Measurements from ENCODE around the gene IFNGR2. TPM values are rescaled to one million over a fixed set of nuclear protein-coding genes. Genes with fewer than 3 reads are reported as not detected.

Gene IFNGR2
- total and polyA plus RNA-seq, 2 of the 4 experiments (the other 2 are of a cell fraction): 66.0 to 73.8 TPM

DNA sequence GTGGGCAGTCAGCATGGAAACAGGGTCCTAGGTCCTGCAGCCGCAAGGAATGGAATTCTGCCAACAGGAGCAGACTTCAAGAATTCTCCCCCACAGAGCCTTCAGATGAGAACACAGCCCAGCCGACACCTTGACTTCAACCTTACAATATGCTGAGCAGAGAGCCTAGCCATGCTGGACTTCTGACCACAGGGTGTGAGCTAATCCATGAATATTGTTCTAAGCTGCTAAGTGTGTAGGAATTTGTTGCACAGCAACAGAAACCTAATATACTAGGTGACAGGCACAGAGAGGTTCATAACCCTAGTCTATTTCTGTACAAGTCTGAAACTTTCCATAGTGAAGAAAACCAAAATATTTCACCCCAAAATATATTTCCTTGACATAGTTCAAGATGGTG is 32.9 kb upstream of the IFNGR2 start:
- intact Hi-C loops (cut with micrococcal nuclease): loop anchor here (5.0 kb wide), 1 partner anchor 33 kb away; no protein-coding TSS in a partner anchor
- Histone ChIP-seq H3K4me3 (ENCODE audit: insufficient read depth, low read depth, low read length) (no peak overlapping the region), H2BK20ac (ENCODE audit: low read depth, low read length) (no peak overlapping the region), H4K91ac (ENCODE audit: insufficient read depth, low read depth, low read length) (no peak overlapping the region), H4K20me1 (ENCODE audit: insufficient read depth, low read length) (no peaks in the 10 kb centered on the region), H2BK5ac (ENCODE audit: low read depth, low read length, poor library complexity, severe bottlenecking) (no peak overlapping the region), H3K27ac (ENCODE audit: insufficient read depth, low read length) (no peak overlapping the region), H3K14ac (replicated peaks; ENCODE audit: low read depth, low read length) (no peak overlapping the region), H3K27me3 (ENCODE audit: control insufficient read depth, insufficient read depth, low read length) (no peaks in the 10 kb centered on the region; the same call in 1 of the 2 replicates), H2AK5ac (ENCODE audit: low read depth, low read length) (no peak overlapping the region), H3K23ac (ENCODE audit: low read depth, low read length) (no peak overlapping the region), H3K4ac (ENCODE audit: low read depth, low read length) (no peak overlapping the region), H2BK15ac (ENCODE audit: low read depth, low read length) (no peak overlapping the region), H4K5ac (ENCODE audit: low read depth, low read length) (no peak overlapping the region), H3K9me1 (ENCODE audit: insufficient read depth, low read length) (no peaks in the 10 kb centered on the region), H2BK120ac (ENCODE audit: low read depth, low read length) (no peak overlapping the region), H3K79me1 (ENCODE audit: low read depth in 1 of 2, low read length in 2 of 2) (no peaks in the 10 kb centered on the region), H2AK9ac (replicated peaks; ENCODE audit: low read depth, low read length, poor library complexity) (no peak overlapping the region), H3K9ac (ENCODE audit: low read depth, low read length) (no peak overlapping the region), H4K8ac (ENCODE audit: low read depth in 2 of 2, low read length in 2 of 2) (no peak overlapping the region), H2AFZ (replicated peaks; ENCODE audit: low read length, poor library complexity) (no peak overlapping the region), H3K4me1 (ENCODE audit: control insufficient read depth, insufficient read depth, low read length) (0 out of 2 replicates have a peak, but pooled peaks cover 5% of the 10 kb centered on the region), H3K56ac (ENCODE audit: extremely low read depth, insufficient read depth, low read length) (no peak overlapping the region), H3K18ac (ENCODE audit: low read depth, low read length) (no peak overlapping the region), H3K36me3 (ENCODE audit: control insufficient read depth, insufficient read depth, low read length) (no peaks in the 10 kb centered on the region), H3K9me3 (ENCODE audit: control insufficient read depth, insufficient read depth, low read length) (peaks cover 28% of the 10 kb centered on the region), H3K4me2 (ENCODE audit: low read depth, low read length) (no peak overlapping the region)
- no peak for ATAC-seq (ENCODE audit: low read depth)
- BruUV-seq (replicated peaks): no TSS peak
- POLR2A ChIA-PET (ENCODE audit: unreplicated experiment): no interaction called here
- WGBS, 2 experiments (ENCODE audit: extremely low coverage in 2 of 2, insufficient read length in 1 of 2): no CpG with 5 or more reads among the region's 2 CpGs
- no peak for DNase-seq
- dilution Hi-C loops (cut with HindIII; ENCODE audit: low sequenced_read_pairs, unreplicated experiment): no loop called here
- CTCF ChIA-PET: no interaction called here
- in situ Hi-C loops (cut with MboI; ENCODE audit: low sequenced_read_pairs): no loop called here
- TF ChIP-seq MAFK (IDR thresholded peaks at IDR 0.05; ENCODE audit: low read depth, low read length): no peak
- TF ChIP-seq CTCF (conservative IDR thresholded peaks at IDR 0.05; ENCODE audit: low read depth, low read length): no peak
- TF ChIP-seq, protein P1, sequence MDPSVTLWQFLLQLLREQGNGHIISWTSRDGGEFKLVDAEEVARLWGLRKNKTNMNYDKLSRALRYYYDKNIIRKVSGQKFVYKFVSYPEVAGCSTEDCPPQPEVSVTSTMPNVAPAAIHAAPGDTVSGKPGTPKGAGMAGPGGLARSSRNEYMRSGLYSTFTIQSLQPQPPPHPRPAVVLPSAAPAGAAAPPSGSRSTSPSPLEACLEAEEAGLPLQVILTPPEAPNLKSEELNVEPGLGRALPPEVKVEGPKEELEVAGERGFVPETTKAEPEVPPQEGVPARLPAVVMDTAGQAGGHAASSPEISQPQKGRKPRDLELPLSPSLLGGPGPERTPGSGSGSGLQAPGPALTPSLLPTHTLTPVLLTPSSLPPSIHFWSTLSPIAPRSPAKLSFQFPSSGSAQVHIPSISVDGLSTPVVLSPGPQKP (IDR thresholded peaks at IDR 0.05; ENCODE audit: borderline replicate concordance, low read depth, low read length): no peak
- TF ChIP-seq BHLHE40 (IDR thresholded peaks at IDR 0.05; ENCODE audit: low read depth, low read length): no peak
- no peak for TF ChIP-seq RFX5 (IDR thresholded peaks at IDR 0.05; ENCODE audit: low read depth, low read length)
